HepG2 (cell line): ENCODE results near the gene NFE2L1. TPM values are rescaled to one million over a fixed set of nuclear protein-coding genes. Genes with fewer than 3 reads are reported as not detected.
A peak's percentile ranks its signal among the peaks of the same experiment; 100 is the strongest.

ENCODE experiments used
- BRD4 ChIP-seq: sonication (generic); formaldehyde crosslinking; IDR thresholded peaks from 2 replicates; pipeline ENCODE4 v1.4.0; 2020; ENCODE audit warnings: missing genetic modification reagents
- CC2D1A ChIP-seq: sonication (generic); formaldehyde crosslinking; IDR thresholded peaks from 2 replicates; pipeline ENCODE4 v1.8.1; 2023; ENCODE audit warnings: mild to moderate bottlenecking, missing genetic modification reagents
- ELF3 ChIP-seq: IDR thresholded peaks from 2 replicates; pipeline ENCODE4 v1.6.1; 2016; ENCODE audit warnings: missing genetic modification reagents, missing compliant biosample characterization
- FOXA3 ChIP-seq: IDR thresholded peaks from 2 replicates; pipeline ENCODE4 v1.6.1; 2016; ENCODE audit warnings: missing genetic modification reagents, missing compliant biosample characterization
- GABPB1 ChIP-seq: IDR thresholded peaks from 2 replicates; pipeline ENCODE4 v1.6.1; 2016; ENCODE audit warnings: mild to moderate bottlenecking, missing genetic modification reagents, moderate library complexity, missing compliant biosample characterization
- MAF1 ChIP-seq: sonication (generic); formaldehyde crosslinking; IDR thresholded peaks from 2 replicates; pipeline ENCODE4 v1.5.0; 2020; ENCODE audit warnings: missing genetic modification reagents, borderline replicate concordance
- MIXL1 ChIP-seq: IDR thresholded peaks from 2 replicates; pipeline ENCODE4 v1.6.1; 2016
- SNAI1 ChIP-seq: sonication (generic); formaldehyde crosslinking; IDR thresholded peaks from 2 replicates; pipeline ENCODE4 v1.5.0; 2020; ENCODE audit warnings: mild to moderate bottlenecking, missing genetic modification reagents, borderline replicate concordance
- SOX6 ChIP-seq, 2 experiments: fragments of 450-650 bp in 1 of 2; sonication (generic) in 1 of 2; formaldehyde crosslinking in 1 of 2; IDR thresholded peaks; 2 replicates each; pipeline versions ENCODE4 v1.4.0 to v1.6.1; 2017 to 2020; ENCODE audit warnings: antibody characterized with exemption in 1 of 2, mild to moderate bottlenecking in 1 of 2, missing genetic modification reagents in 1 of 2
- ZFY ChIP-seq: sonication (generic); formaldehyde crosslinking; IDR thresholded peaks from 2 replicates; pipeline ENCODE4 v1.4.0; 2020; ENCODE audit warnings: missing genetic modification reagents
- ZNF331 ChIP-seq: sonication (generic); formaldehyde crosslinking; IDR thresholded peaks from 2 replicates; pipeline ENCODE4 v1.4.0; 2020; ENCODE audit warnings: missing genetic modification reagents
- ZNF567 ChIP-seq: sonication (generic); formaldehyde crosslinking; IDR thresholded peaks from 2 replicates; pipeline ENCODE4 v1.8.1; 2023; ENCODE audit warnings: mild to moderate bottlenecking, missing genetic modification reagents, borderline replicate concordance
- ZNF773 ChIP-seq: sonication (generic); formaldehyde crosslinking; IDR thresholded peaks from 2 replicates; pipeline ENCODE4 v1.4.0; 2020; ENCODE audit warnings: missing genetic modification reagents, borderline replicate concordance
- ZSCAN22 ChIP-seq: sonication (generic); formaldehyde crosslinking; IDR thresholded peaks from 2 replicates; pipeline ENCODE4 v1.4.0; 2020; ENCODE audit warnings: mild to moderate bottlenecking, missing genetic modification reagents
- polyA plus RNA-seq, 8 experiments: library from polyadenylated mRNA; depleted of rRNA in 3 of 8; stranded (reverse) in 7 of 8; unstranded in 1 of 8; fragments of >200 nt; fragmentation: Illumina TruSeq in 4 of 8; extraction: Trizol in 4 of 8; gene quantifications; 2 replicates each; pipeline versions ENCODE4 v1.2.1 to v1.2.3, GENCODE V29; 2011 to 2016; ENCODE audit warnings: low read depth in 4 of 8, missing spikeins in 1 of 8, mixed read lengths in 1 of 8; ENCODE audit not compliant: insufficient read depth in 1 of 8
- total RNA-seq, 5 experiments: library from RNA; depleted of rRNA; stranded (reverse); fragments of >200 nt; fragmentation: Illumina TruSeq; extraction: Trizol; gene quantifications; 2 replicates each; pipeline ENCODE4 v1.2.3, GENCODE V29; 2016; ENCODE audit warnings: low read depth in 1 of 5
- TF ChIP-seq, protein P1 (sequence below): sonication (generic); formaldehyde crosslinking; IDR thresholded peaks from 2 replicates; pipeline ENCODE4 v1.8.0; 2022; ENCODE audit warnings: missing genetic modification reagents, mild to moderate bottlenecking, moderate library complexity, borderline replicate concordance
- TF ChIP-seq, protein P2 (sequence below): sonication (generic); formaldehyde crosslinking; conservative IDR thresholded peaks from 2 replicates; pipeline ENCODE4 v1.4.0; 2020; ENCODE audit warnings: missing genetic modification reagents
- TF ChIP-seq, protein P3 (sequence below): sonication (generic); formaldehyde crosslinking; IDR thresholded peaks from 2 replicates; pipeline ENCODE4 v1.9.0; 2021; ENCODE audit warnings: missing genetic modification reagents, borderline replicate concordance
- TF ChIP-seq, protein P4 (sequence below): IDR thresholded peaks from 2 replicates; pipeline ENCODE4 v1.6.1; 2016
- TF ChIP-seq, protein P5 (sequence below): IDR thresholded peaks from 2 replicates; pipeline ENCODE4 v1.6.1; 2016; ENCODE audit warnings: missing biosample characterization, missing genetic modification reagents, low read depth

Gene NFE2L1
- total and polyA plus RNA-seq, 2 of the 13 experiments (the other 11 are each of a cell fraction or from before 2014, with no cell fraction given) = 67.0 to 234 TPM

DNA sequence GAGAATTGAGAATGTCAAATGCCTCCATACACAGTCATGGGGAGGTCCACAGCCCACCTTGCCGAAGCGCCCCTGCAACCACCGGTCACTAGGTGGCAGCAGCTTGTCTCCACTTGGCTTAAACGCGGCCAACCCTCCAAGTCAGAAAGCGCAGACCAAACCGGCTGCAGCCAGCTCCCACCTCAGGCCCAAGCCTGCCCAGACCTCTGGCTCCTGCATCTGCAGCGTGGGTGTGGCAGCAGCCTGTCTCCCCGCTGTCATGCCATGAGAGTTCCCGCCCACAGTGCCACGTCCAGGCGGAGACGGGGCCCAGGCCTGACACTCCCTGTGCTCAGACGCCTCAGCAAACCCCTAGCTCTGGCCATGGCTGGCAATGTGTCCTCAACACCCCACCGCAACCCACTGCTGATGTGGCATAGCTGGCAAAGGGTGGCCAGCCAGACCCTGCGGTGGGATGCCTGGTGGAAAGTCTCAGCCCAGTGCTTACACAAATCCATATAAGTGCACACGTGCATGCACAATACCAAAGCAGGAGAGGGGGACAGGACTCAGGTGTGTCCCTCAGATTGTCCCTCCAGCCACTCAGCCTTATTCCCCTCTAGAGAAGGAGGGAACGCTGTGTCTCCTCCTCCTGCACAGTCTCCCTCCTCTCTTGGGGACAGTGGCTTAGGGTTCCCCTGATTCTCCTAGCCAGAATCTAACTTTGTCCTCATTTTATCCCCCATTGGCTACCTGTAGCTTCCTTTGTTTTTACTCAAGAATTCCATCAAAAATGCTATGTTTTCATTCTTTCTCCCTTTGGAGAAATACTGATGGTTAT is 21.4 kb upstream of the NFE2L1 start (continued):
- TF ChIP-seq, protein P1, sequence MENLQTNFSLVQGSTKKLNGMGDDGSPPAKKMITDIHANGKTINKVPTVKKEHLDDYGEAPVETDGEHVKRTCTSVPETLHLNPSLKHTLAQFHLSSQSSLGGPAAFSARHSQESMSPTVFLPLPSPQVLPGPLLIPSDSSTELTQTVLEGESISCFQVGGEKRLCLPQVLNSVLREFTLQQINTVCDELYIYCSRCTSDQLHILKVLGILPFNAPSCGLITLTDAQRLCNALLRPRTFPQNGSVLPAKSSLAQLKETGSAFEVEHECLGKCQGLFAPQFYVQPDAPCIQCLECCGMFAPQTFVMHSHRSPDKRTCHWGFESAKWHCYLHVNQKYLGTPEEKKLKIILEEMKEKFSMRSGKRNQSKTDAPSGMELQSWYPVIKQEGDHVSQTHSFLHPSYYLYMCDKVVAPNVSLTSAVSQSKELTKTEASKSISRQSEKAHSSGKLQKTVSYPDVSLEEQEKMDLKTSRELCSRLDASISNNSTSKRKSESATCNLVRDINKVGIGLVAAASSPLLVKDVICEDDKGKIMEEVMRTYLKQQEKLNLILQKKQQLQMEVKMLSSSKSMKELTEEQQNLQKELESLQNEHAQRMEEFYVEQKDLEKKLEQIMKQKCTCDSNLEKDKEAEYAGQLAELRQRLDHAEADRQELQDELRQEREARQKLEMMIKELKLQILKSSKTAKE = no peak
- TF ChIP-seq BRD4 (CRISPR knock-in tag) = no peak
- no peak for TF ChIP-seq ZSCAN22 (CRISPR knock-in tag)
- TF ChIP-seq, protein P2, sequence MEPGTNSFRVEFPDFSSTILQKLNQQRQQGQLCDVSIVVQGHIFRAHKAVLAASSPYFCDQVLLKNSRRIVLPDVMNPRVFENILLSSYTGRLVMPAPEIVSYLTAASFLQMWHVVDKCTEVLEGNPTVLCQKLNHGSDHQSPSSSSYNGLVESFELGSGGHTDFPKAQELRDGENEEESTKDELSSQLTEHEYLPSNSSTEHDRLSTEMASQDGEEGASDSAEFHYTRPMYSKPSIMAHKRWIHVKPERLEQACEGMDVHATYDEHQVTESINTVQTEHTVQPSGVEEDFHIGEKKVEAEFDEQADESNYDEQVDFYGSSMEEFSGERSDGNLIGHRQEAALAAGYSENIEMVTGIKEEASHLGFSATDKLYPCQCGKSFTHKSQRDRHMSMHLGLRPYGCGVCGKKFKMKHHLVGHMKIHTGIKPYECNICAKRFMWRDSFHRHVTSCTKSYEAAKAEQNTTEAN = no peak
- TF ChIP-seq, protein P3, sequence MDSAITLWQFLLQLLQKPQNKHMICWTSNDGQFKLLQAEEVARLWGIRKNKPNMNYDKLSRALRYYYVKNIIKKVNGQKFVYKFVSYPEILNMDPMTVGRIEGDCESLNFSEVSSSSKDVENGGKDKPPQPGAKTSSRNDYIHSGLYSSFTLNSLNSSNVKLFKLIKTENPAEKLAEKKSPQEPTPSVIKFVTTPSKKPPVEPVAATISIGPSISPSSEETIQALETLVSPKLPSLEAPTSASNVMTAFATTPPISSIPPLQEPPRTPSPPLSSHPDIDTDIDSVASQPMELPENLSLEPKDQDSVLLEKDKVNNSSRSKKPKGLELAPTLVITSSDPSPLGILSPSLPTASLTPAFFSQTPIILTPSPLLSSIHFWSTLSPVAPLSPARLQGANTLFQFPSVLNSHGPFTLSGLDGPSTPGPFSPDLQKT (CRISPR knock-in tag) = no peak
- TF ChIP-seq FOXA3 = no peak
- peak; percentile 37; the same call in 1 of the 2 replicates for TF ChIP-seq ELF3 (CRISPR knock-in tag)
- TF ChIP-seq, protein P4, sequence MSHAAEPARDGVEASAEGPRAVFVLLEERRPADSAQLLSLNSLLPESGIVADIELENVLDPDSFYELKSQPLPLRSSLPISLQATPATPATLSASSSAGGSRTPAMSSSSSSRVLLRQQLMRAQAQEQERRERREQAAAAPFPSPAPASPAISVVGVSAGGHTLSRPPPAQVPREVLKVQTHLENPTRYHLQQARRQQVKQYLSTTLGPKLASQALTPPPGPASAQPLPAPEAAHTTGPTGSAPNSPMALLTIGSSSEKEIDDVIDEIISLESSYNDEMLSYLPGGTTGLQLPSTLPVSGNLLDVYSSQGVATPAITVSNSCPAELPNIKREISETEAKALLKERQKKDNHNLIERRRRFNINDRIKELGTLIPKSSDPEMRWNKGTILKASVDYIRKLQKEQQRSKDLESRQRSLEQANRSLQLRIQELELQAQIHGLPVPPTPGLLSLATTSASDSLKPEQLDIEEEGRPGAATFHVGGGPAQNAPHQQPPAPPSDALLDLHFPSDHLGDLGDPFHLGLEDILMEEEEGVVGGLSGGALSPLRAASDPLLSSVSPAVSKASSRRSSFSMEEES (CRISPR knock-in tag) = 0 out of 2 replicates have a peak, but pooled peaks have one; percentile 31
- TF ChIP-seq MAF1 = no peak
- peak; percentile 35; the same call in 1 of the 2 replicates for TF ChIP-seq MIXL1 (CRISPR knock-in tag)
- TF ChIP-seq GABPB1 (CRISPR knock-in tag) = peak; percentile 53; the same call in 1 of the 2 replicates
- peak; percentile 64; the same call in 1 of the 2 replicates for TF ChIP-seq ZNF331 (CRISPR knock-in tag)
- TF ChIP-seq ZNF773 (CRISPR knock-in tag) = no peak
- TF ChIP-seq, protein P5, sequence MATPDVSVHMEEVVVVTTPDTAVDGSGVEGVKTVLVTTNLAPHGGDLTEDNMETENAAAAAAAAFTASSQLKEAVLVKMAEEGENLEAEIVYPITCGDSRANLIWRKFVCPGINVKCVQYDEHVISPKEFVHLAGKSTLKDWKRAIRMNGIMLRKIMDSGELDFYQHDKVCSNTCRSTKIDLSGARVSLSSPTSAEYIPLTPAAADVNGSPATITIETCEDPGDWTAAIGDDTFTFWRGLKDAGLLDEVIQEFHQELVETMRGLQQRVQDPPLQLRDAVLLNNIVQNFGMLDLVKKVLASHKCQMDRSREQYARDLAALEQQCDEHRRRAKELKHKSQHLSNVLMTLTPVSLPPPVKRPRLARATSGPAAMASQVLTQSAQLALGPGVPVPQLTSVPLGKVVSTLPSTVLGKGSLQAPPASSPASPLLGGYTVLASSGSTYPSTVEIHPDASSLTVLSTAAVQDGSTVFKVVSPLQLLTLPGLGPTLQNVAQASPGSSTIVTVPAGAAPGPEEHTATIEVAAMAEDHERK (CRISPR knock-in tag) = no peak
- TF ChIP-seq SOX6 (IDR thresholded peaks at IDR 0.05) = no peak
- TF ChIP-seq SOX6 (CRISPR knock-in tag; IDR thresholded peaks at IDR 0.05) = 0 out of 2 replicates have a peak, but pooled peaks have one; percentile 41
- TF ChIP-seq CC2D1A (CRISPR knock-in tag) = no peak
- peak; percentile 39; the same call in 1 of the 2 replicates for TF ChIP-seq ZFY (CRISPR knock-in tag)
- no peak for TF ChIP-seq SNAI1 (CRISPR knock-in tag)
- no peak for TF ChIP-seq ZNF567
